GM18508 (cell line): Measurements from ENCODE around the gene PASK.

ENCODE experiments used
- ATAC-seq: cut with Tn5 transposase; IDR thresholded peaks from one replicate; pipeline ENCODE4 v1.9.1; 2021; ENCODE audit warnings: moderate number of reproducible peaks; ENCODE audit not compliant: insufficient read depth, unreplicated experiment

Gene PASK

GRCh38 chr2:241088376-241088775 lies 60.9 kb downstream of the PASK start:
- no peak for ATAC-seq

- no peak for ATAC-seq
Measured at GRCh38 chr2:241087420-241088268, 61.6 kb downstream of the PASK start.

GRCh38 chr2:241084856-241085444 lies 64.3 kb downstream of the PASK start:
- no peak for ATAC-seq

DNA sequence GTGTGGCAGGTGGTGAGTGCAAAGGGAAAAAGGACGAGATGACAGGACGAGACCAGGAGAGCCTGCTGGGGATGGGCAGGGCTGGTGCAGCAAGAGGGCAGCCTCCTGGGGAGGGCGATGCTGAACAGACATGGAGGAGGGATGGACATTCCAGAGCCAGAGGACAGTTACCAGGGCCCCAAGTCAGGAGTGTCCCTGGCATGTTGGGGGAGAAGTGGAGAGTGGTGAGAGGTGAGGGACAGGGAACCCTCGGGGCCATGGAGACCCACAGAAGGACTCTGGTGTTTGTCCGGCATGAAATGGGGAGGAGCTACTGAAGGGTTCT lies 66.2 kb downstream of the PASK start:
- no peak for ATAC-seq

DNA sequence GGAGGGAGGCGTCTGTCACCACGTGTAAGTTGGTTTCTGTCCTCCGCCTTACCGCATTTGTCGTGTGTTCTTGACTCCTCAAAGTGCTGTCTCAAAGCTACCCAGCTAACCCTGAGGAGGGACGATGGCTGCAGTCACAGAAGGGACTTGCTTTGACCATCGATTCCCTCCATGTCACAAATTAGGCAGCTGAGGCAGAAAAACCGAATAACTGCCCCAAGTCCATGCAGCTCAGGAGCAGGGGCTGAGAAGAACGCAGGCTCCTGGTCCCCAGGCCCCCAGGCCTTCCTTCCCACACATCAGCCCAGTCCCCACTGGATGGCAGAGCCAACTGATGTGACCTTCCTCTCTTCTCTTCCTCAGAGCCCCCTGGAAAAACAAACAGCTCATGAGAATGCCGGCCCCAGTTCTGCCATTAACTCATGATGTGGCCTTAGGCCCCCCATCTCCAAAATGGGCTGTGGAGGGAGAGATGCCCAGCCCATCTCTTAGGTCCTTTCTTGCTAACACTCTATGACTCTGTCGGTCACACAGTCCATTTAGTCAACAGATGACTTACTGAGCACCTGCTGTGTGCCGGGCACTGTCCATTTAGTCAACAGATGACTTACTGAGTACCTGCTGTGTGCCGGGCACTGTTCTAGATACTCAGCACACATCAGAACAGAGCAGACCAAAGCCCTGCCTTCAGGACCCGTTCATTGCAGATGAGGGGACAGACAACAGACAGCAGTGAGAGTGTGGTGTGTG lies 66.8 kb downstream of the PASK start:
- ATAC-seq, result no peak

DNA sequence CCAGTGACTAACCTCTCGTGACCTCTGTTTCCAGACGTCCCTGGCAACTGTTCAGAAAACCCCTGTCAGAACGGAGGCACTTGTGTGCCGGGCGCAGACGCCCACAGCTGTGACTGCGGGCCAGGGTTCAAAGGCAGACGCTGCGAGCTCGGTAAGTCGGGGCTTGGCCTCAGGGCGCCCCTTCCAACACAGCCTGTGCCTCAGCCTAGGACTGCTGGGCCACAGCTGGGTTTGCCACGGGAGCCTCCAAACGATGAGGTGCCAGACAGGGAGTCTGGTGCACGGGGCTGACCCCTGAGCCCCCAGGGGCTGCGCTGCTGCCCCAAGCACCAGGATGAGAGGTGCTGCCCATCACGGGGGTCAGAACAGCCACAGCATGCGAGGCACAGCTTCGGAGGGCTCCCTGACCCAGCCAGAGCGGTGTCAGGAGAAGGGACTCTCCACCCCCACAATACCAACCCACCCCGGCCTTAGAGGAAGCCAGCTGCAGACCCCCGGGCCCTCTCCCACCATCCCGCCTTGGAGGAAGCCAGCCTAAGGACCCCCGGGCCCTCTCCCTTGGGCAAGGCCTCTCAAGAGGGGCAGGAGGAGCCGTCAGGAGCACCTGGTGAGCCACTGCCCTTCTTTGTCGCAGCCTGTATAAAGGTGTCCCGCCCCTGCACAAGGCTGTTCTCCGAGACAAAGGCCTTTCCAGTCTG lies 67.5 kb downstream of the PASK start:
- ATAC-seq, result no peak

- ATAC-seq, result no peak
Measured at GRCh38 chr2:241081190-241081642, 68.1 kb downstream of the PASK start.

DNA sequence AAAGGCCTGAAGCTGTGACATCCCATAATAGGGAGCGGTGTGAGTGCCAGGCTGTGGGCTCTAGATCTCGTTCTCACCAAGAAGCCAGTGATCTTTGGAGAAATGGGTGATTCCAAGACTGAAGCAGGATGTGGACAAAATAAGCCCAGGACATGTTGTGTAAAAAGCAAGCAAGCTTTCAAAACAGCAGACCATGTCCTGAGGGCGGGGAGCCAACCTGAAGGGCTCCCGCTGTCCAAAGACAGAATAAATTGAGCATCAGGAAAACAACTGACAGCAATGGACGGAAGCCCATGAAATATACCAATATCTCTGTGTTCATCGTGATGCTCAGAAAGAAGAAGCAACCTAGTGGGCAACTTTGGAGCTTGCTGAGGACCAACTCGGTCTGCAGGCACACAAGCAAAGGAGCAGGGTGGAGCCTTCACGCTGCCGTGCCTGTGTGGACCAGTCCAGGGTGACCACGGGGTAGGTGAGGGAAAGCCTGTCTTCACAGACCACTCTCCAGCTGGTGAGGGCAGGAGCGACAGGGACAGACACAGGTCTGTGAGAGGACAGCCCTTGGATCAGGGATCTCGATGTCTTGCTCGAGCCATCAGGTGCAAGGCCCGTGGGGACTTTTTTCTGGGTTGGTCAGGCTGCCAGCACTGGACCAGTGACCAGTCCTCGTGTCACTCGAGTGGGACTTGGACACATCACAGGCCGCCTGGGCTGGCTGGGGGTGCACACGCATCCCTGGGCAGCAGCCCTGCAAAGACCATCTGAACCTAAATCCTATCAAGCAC lies 68.7 kb downstream of the PASK start:
- ATAC-seq, result no peak

- ATAC-seq, result no peak
Measured at GRCh38 chr2:241074901-241075540, 74.3 kb downstream of the PASK start.

DNA sequence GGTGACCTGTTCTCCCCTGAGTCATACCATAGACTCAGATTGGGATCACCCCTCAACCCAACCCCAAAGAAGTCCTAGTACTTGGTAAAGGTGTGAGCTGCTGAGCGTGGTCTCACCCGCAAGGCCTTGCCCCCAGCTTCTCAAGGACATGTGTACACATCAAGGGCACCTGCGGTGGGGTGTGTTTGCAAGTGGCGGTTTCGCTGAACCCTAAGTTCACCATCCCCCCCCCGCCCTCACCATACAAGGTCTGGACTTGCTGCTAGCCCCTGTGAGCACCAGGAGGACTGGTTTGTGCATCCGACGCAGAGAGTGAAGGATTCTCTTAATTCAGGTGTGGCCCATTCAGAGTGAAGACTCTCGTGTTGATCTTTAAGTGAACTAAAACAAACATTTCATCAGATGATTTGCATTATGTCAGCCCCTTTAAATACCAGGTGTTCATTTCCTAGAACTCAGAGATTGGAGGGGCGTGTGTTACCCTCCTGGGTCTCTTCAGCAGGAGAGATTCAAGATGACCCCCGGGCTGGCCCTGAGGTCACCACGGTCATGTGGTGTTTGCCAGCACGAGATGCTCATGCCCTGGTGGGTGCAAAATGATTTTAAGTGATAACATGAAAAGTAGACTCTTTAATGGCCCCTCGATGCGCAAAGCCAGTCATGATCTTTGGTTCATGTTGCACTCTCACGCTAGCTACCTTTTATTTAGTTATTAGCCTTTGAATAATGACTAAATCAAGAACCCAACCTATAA lies 75.0 kb downstream of the PASK start:
- no peak for ATAC-seq

GRCh38 chr2:241073166-241074064 lies 75.9 kb downstream of the PASK start:
- no peak for ATAC-seq

DNA sequence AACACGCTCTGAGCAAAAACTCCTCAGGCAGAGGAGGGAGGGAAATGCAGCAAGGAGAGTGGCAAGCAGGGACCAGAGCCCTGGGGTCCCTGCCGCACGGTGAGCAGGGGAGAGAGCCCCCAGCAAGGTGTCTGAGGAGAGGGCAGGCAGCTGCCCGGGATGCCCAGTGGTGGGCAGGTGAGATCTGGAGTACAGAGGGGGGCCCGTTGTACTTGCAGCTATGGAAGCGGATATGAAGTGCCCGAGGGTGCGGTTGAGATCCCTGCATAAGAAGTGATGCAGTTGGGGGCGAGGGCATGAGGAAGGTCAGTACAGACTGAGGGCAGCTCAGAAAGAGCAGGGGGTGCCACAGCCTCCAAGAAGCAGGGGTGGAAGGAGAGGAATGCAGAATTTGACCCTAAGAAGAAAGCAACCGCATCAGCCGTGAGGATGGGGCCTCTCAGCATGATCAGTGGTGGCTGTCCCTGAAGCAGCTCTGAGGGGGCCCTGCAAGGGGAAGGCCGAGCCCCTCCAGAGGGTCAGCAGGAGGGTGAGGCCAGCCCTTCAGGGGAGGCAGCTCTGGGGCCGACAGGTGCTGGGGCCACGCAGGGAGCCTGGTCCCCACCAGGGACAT lies 76.6 kb downstream of the PASK start:
- ATAC-seq, result no peak

GRCh38 chr2:241072151-241072550 lies 77.1 kb downstream of the PASK start:
- ATAC-seq, result no peak

GRCh38 chr2:241071677-241072111 lies 77.6 kb downstream of the PASK start:
- no peak for ATAC-seq

DNA sequence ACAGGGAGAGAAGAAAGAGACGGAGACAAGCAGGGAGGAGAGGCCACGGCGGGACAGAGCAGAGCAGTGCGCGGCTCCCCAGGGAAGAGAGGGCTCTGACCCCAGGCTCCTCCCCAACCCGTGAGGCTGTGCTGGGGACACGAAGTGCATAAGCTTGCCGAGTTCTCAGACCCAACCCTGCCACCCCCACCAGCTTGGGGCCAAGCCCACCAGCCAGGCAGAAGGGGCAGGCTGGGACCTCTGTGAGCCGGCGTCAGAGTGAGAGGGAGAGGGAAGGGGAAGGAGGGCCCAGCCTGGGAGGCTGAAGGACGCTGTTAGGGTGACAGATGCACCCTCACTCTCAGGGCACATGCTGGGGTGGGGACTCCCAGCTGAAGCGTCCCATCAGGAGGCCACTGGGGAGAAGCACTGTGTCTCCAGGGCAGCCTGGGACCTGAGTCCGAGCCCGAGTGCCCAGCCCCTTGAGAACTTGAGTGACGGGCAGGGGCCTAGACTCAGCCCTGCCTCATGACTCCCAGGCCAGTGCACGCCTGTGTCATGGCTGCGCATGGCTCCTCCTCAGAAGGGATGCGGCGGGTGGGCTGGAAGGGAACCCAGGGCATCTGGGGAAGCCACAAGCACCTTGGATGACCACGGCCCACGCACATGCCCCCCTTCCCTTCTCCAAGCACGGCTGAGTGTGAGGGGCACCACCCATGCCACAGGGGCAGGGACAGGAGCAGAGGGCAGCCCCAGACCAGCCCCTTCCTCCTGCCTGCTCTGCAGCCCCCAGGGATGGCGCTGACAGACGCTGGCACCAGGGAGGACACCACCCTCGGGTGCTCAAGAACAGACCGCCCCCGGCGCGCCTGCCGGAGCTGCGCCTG lies 78.2 kb downstream of the PASK start:
- no peak for ATAC-seq

DNA sequence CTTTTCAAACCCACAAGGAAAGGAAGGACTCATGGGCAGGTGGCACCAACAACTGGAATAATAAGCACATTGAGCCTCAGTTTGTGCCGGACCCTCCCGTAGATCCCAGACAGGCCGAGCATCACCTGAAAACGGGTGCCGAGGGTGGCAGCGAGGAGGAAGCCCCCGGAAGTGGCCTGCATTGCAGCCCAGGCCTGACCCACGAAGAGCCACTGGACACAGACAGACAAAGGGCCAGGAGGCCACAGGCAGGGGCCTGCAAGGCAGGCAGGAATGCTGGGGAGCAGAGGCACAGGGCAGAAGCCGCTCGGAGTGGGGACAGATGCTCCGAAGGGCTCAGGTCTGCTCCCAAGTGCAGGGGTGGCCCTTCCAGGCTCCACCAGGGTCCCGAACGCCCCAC lies 78.9 kb downstream of the PASK start:
- no peak for ATAC-seq
